ENCODE results near the gene KCP.

The KCP gene

DNA sequence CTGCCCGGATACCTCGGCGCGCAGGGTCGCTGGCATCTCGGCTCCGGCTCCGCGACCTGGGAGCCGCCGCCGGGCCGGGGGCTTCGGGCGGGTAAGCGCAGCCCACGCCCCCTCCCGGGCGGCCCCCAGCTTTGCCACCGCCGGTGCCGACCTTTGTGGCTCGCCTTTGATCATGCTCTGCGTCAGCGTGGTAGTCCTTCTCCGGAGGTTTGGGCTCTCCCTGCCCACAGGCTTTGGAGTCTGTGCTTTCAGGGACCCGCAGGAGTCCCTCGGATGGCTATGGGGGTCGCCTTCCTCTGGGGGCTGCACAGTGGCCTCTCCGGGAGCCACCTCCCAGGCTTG lies 40.6 kb downstream of the KCP start:
- TF ChIP-seq, protein P1, sequence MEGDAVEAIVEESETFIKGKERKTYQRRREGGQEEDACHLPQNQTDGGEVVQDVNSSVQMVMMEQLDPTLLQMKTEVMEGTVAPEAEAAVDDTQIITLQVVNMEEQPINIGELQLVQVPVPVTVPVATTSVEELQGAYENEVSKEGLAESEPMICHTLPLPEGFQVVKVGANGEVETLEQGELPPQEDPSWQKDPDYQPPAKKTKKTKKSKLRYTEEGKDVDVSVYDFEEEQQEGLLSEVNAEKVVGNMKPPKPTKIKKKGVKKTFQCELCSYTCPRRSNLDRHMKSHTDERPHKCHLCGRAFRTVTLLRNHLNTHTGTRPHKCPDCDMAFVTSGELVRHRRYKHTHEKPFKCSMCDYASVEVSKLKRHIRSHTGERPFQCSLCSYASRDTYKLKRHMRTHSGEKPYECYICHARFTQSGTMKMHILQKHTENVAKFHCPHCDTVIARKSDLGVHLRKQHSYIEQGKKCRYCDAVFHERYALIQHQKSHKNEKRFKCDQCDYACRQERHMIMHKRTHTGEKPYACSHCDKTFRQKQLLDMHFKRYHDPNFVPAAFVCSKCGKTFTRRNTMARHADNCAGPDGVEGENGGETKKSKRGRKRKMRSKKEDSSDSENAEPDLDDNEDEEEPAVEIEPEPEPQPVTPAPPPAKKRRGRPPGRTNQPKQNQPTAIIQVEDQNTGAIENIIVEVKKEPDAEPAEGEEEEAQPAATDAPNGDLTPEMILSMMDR (conservative IDR thresholded peaks at IDR 0.05; ENCODE audit: low read depth, low read length) = no peak
- H3K4me3 ChIP-seq (ENCODE audit: low read length) = peak overlapping the region; percentile 25
- DNase-seq (ENCODE audit: low read depth) = no peak

DNA sequence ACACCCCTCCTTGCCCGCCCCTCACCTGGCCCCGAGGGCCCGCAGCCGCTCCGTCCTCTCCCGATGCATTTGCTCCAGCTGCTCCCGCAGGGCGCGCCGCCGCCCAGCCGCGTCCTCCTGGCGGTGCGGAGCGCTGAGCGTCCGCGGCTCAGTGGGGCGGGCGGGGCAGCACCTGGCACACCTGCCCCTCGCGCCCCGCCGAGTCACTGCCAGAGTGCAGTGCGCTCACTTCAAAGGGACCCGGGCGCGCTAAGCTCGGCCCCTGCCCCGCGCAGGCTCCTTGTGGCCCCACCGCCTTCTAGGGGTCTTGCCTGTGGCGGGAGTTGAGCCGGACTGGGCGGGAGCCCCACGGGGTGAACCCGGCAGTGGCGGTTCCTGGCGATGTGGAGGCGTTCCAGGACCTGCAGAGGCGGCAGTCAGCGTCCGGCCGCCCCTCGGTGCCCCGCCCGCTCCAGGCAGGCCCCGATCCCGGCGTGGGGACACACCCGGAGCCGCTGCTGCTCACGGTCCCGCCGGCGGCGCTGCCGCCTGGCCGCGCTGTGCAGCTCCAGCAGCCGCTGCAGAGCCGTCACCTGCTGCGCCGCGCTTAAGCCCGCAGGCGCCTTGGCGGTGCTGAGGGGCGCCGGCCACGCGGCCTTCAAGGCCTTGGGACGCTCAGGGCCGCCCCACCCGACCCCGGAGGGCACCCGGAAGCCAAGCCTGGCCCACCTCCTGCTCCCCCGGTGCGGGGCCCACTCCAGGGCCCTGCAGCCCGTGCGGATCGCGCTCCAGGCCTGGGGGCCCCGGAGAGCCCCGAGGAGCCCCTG lies 41.2 kb downstream of the KCP start:
- peak overlapping the region; percentile 49 for H3K4me3 ChIP-seq (ENCODE audit: low read length)
- TF ChIP-seq, protein P1 (conservative IDR thresholded peaks at IDR 0.05; ENCODE audit: low read depth, low read length) = no peak
- no peak for DNase-seq (ENCODE audit: low read depth)

DNA sequence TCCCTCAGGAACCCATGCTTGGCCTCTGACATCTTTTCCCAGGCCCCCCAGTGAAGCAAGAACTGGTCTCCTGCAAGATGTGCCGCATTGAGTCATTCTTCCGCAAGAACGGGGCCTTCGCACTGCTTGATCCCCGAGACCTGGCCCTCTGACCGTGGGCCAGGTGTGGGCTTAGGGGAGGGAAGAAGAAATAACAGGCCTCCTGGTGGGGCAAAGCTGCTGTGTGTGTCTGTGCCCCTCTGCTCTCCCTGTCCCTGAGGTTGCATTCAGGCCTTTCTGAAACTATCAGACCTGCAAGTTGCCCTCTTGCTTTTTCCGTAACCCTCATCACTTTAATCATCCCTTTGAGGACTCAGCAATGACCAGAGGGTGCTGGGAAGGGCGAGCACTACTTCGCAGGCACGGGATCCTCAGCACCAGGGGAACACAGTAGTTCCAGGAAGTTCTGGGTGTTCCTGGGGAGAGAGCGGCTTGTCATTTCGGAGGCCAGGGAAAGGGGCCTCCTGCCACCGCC lies 41.8 kb downstream of the KCP start:
- TF ChIP-seq, protein P1 (conservative IDR thresholded peaks at IDR 0.05; ENCODE audit: low read depth, low read length) = no peak
- no peak for DNase-seq (ENCODE audit: low read depth)
- peak overlapping the region; percentile 49 for H3K4me3 ChIP-seq (ENCODE audit: low read length)

DNA sequence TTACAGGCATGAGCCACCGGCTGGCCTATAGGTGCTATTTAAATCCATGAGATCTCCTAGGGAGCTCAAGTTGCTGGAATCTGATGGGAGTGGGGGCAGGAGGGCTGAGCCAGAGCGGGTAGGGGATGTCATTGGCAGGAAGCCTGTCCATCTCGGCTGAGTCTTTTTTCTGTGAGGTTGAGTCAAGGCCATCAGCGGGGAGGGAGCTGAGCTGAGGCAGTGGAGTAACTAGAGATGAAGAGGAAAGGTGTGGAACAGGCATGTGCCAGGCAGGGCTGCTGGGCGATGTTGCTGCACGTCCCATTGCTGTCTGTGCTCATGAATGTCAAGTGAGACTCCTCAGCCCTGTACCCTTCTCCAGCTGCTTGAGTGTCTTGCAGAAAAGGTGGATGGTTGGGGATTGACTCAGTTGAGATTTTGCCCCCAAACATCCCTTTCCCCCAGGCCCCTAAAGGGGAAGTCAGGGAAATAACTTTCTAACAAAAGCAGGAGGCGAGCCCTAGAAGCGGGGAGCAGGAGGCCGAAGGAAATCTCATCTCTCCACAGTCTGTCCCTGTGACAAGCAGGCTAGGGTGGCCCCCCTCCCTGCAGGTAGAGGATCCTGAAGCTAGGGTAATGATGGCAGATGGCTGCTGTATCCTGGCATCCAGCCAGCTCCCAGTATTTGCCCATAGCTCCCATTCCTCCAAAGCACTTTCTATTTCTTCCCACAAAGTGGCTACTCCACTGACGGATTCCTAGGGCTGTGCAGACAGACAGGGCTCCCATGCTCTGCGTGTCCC lies 42.5 kb downstream of the KCP start:
- no peak overlapping the region for H3K4me3 ChIP-seq (ENCODE audit: low read length)
- TF ChIP-seq, protein P1 (conservative IDR thresholded peaks at IDR 0.05; ENCODE audit: low read depth, low read length) = no peak
- DNase-seq (ENCODE audit: low read depth) = no peak

DNA sequence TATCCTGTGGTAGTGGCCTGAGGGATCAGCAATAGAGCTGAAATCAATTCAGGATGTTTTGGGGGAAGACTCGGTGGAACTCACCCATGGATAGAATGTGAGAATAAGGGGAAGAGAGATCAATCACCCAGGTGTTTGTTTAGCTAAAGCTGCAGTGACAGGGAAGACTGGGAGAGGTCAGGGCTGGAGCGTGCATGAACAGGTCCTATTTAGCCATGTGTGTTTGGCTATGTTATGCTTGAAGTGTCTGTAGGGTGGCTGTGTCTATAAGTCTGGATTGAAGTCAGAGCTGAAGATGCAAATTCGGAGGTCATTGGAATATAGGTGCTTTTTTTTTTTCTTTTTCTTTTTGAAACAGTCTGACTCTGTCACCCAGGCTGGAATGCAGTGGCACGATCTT lies 43.3 kb downstream of the KCP start:
- H3K4me3 ChIP-seq (ENCODE audit: low read length) = no peak overlapping the region
- TF ChIP-seq, protein P1 (conservative IDR thresholded peaks at IDR 0.05; ENCODE audit: low read depth, low read length) = no peak
- no peak for DNase-seq (ENCODE audit: low read depth)

DNA sequence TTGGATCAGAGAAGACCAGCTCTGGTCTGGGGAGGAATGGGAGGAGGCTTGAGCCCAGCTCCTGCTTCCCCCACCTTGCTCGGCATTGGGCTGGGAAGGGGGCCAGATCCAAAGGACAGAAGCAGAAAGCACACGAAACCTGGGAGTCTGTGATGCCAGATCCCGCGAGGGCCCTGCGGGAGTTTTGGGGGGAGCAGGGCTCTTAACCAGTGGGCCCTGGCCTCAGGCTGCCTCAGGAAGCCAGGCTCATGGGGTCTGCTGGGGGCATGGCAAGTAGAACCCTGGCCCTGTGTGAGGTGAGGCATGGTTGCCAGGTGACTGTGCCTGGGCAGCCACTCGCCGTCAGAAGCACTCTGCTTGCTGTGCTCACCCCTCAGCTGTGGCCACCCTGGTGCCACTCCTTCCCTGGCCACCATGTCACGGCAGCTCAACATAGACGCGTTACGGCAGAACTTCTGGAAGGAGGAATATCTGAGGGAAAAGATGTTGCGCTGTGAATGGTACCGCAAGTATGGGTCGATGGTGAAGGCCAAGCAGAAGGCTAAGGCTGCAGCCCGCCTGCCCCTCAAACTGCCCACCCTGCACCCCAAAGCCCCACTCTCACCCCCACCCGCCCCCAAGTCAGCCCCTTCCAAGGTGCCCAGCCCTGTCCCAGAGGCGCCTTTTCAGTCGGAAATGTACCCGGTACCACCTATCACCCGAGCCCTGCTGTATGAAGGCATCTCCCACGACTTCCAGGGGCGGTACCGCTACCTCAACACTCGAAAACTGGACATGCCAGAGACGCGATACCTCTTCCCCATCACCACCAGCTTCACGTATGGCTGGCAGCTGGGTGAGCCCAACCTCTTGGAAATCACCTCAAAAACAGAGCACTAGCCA lies 44.3 kb downstream of the KCP start:
- DNase-seq (ENCODE audit: low read depth) = no peak
- H3K4me3 ChIP-seq (ENCODE audit: low read length) = no peak overlapping the region
- TF ChIP-seq, protein P1 (conservative IDR thresholded peaks at IDR 0.05; ENCODE audit: low read depth, low read length) = no peak
